ENCODE results near the gene RAD51B.

- TF ChIP-seq EZH2 (IDR thresholded peaks at IDR 0.05) (no peak), POLR2AphosphoS5 (IDR thresholded peaks at IDR 0.05; ENCODE audit: borderline replicate concordance, low read depth, low read length) (no peak)
These were observed 809.2 kb downstream of the RAD51B start for GRCh38 chr14:68628605-68629310.
